ENCODE measurements around the gene ABHD12. TPM values are rescaled to one million over a fixed set of nuclear protein-coding genes. Genes with fewer than 3 reads are reported as not detected.

ABHD12 gene
- polyA plus RNA-seq, 1 donor (not counting 4 experiments of a cell fraction or from before 2014, with no cell fraction given) = 11.2 TPM

GRCh38 chr20:25300496-25301170, 90.0 kb downstream of the ABHD12 start:
- dilution Hi-C loops (cut with MboI; ENCODE audit: extremely low pct_ligation_motif_present, low sequenced_read_pairs) = no loop called here
- no peaks in the 10 kb centered on the region for H3K9me3 ChIP-seq (ENCODE audit: control insufficient read depth, low read depth, low read length)
- peaks cover 25% of the 10 kb centered on the region for H3K4me1 ChIP-seq (ENCODE audit: control insufficient read depth, extremely low read depth, insufficient read depth, low read length)
- H3K4me2 ChIP-seq (ENCODE audit: control insufficient read depth, extremely low read depth, insufficient read depth, low read depth, low read length) = no peak overlapping the region
- no peak overlapping the region for H3K27ac ChIP-seq (ENCODE audit: control insufficient read depth, insufficient read depth, low read length)
- no peaks in the 10 kb centered on the region for H4K20me1 ChIP-seq (ENCODE audit: control insufficient read depth, extremely low read depth, insufficient read depth, low read length)
- FAIRE-seq = no peak
- no peak for TF ChIP-seq CTCF (optimal IDR thresholded peaks at IDR 0.05 in 1 of 3, IDR thresholded peaks at IDR 0.05 in 1 of 3, conservative IDR thresholded peaks at IDR 0.05 in 1 of 3; ENCODE audit: extremely low read depth in 1 of 3, insufficient read depth in 2 of 3, low read length in 3 of 3)
- no peak for TF ChIP-seq EZH2 (IDR thresholded peaks at IDR 0.05; ENCODE audit: low read length)
- H2AFZ ChIP-seq (ENCODE audit: control insufficient read depth, low read length) = no peak overlapping the region
- no peak for DNase-seq (ENCODE audit: low read depth, low spot score)
- peaks cover 22 to 24% of the 10 kb centered on the region in 2 experiments for H3K36me3 ChIP-seq (ENCODE audit: control insufficient read depth in 2 of 2, extremely low read depth in 1 of 2, insufficient read depth in 2 of 2, low read length in 2 of 2)
- no peaks in the 10 kb centered on the region for H3K79me2 ChIP-seq (ENCODE audit: control insufficient read depth, insufficient read depth, low read length)
- H3K9ac ChIP-seq (ENCODE audit: control insufficient read depth, extremely low read depth, insufficient read depth, low read length) = no peak overlapping the region
- no peak overlapping the region for H3K4me3 ChIP-seq (ENCODE audit: control insufficient read depth in 2 of 3, extremely low read depth in 1 of 3, insufficient read depth in 2 of 3, low read depth in 1 of 3, low read length in 3 of 3)
- no peaks in the 10 kb centered on the region for H3K27me3 ChIP-seq (ENCODE audit: control insufficient read depth, extremely low read depth, insufficient read depth, low read length)
- no peaks in the 10 kb centered on the region for H3K9me1 ChIP-seq (ENCODE audit: control insufficient read depth, extremely low read depth, insufficient read depth, low read length)

GRCh38 chr20:25299806-25300205, 90.8 kb downstream of the ABHD12 start:
- H3K4me2 ChIP-seq (ENCODE audit: control insufficient read depth, extremely low read depth, insufficient read depth, low read depth, low read length) = no peak overlapping the region
- FAIRE-seq (no peak), DNase-seq (ENCODE audit: low read depth, low spot score) (no peak)
- no peak overlapping the region for H3K9ac ChIP-seq (ENCODE audit: control insufficient read depth, extremely low read depth, insufficient read depth, low read length)
- no peaks in the 10 kb centered on the region for H3K9me1 ChIP-seq (ENCODE audit: control insufficient read depth, extremely low read depth, insufficient read depth, low read length)
- H3K27ac ChIP-seq (ENCODE audit: control insufficient read depth, insufficient read depth, low read length) = no peak overlapping the region
- H4K20me1 ChIP-seq (ENCODE audit: control insufficient read depth, extremely low read depth, insufficient read depth, low read length) = no peaks in the 10 kb centered on the region
- no peaks in the 10 kb centered on the region for H3K9me3 ChIP-seq (ENCODE audit: control insufficient read depth, low read depth, low read length)
- dilution Hi-C loops (cut with MboI; ENCODE audit: extremely low pct_ligation_motif_present, low sequenced_read_pairs) = no loop called here
- H3K36me3 ChIP-seq (ENCODE audit: control insufficient read depth in 2 of 2, extremely low read depth in 1 of 2, insufficient read depth in 2 of 2, low read length in 2 of 2) = peaks cover 27 to 28% of the 10 kb centered on the region in 2 experiments
- H3K79me2 ChIP-seq (ENCODE audit: control insufficient read depth, insufficient read depth, low read length) = no peaks in the 10 kb centered on the region
- no peaks in the 10 kb centered on the region for H3K27me3 ChIP-seq (ENCODE audit: control insufficient read depth, extremely low read depth, insufficient read depth, low read length)
- peak in 2 of 3 experiments; percentile 4 to 5 for TF ChIP-seq CTCF (optimal IDR thresholded peaks at IDR 0.05 in 1 of 3, IDR thresholded peaks at IDR 0.05 in 1 of 3, conservative IDR thresholded peaks at IDR 0.05 in 1 of 3; ENCODE audit: extremely low read depth in 1 of 3, insufficient read depth in 2 of 3, low read length in 3 of 3)
- TF ChIP-seq EZH2 (IDR thresholded peaks at IDR 0.05; ENCODE audit: low read length) = no peak
- H2AFZ ChIP-seq (ENCODE audit: control insufficient read depth, low read length) = no peak overlapping the region
- H3K4me3 ChIP-seq (ENCODE audit: control insufficient read depth in 2 of 3, extremely low read depth in 1 of 3, insufficient read depth in 2 of 3, low read depth in 1 of 3, low read length in 3 of 3) = no peak overlapping the region
- H3K4me1 ChIP-seq (ENCODE audit: control insufficient read depth, extremely low read depth, insufficient read depth, low read length) = peaks cover 33% of the 10 kb centered on the region

All from keratinocyte (primary cell).